HG03060 (cell line): ENCODE data around the gene GABRR2.
"Not testable (repeated sequence)": the region's sequence is repeated elsewhere in the genome, so short reads cannot be mapped to it uniquely, and the experiment has no call there.

Experiments
- ATAC-seq: cut with Tn5 transposase; IDR thresholded peaks from one replicate; pipeline ENCODE4 v1.9.1; 2021; ENCODE audit warnings: low read depth, moderate number of reproducible peaks; ENCODE audit not compliant: unreplicated experiment

The GABRR2 gene

GRCh38 chr6:89264296-89264695 is 50.8 kb downstream of the GABRR2 start:
- ATAC-seq: no peak

GRCh38 chr6:89260832-89261231 is 54.3 kb downstream of the GABRR2 start:
- no peak for ATAC-seq

DNA sequence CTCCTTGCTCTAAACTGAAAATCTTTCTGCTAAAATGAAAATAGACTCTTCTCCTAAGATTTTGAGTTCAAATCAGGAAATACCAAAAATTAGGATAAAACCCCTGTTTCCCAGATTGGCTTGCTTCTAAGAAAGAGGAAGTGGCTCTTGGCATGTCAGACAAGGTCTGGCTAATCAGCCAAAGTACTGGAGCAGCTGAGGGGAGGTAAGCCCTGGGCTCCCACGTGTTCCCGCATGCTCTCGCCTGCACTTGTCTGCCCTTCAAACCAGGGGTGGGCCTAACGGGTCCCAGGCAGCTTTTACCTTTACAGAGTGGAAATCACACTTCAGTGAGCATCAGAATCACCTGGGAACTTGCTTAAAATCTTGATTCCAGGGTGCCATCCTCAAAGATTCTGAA is 54.8 kb downstream of the GABRR2 start:
- no peak for ATAC-seq

DNA sequence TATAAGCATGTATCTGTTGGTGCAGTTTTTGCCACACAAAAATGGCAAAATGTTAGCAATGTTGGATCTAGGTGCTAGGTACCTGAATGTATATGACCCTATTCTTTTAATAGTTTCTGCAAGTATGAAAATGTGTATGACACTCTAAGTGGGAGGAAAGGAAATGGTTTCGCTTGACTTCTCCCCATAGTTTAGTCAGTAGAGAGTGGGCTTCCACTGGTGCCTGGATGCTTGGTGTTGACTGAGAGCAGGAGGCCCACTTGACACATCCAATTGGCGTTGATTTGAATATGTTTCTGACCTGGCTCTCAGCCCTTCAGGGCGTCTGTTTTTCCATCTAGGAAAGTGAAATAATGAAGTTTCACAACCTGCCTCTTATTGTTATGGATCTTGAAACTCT is 56.2 kb downstream of the GABRR2 start:
- no peak for ATAC-seq

DNA sequence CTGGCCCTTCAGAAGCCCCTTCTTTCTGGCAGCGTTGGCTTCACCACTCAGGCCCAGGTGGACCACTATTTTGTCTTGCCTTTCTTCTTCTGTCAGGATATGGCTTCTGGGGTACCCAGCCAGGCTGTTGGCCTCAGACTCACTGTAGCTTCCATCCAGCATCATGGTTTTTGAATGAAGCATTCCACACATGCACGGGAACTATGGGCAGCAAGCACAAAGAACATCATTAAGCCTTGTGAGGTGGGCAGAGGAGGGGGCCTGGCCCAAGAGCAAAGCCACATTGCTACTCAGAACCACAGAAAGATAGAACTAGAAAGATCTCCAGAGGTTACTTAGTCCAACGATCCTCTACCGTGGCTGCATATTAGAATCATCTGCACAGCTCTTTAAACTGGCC is 57.3 kb downstream of the GABRR2 start:
- ATAC-seq: no peak

DNA sequence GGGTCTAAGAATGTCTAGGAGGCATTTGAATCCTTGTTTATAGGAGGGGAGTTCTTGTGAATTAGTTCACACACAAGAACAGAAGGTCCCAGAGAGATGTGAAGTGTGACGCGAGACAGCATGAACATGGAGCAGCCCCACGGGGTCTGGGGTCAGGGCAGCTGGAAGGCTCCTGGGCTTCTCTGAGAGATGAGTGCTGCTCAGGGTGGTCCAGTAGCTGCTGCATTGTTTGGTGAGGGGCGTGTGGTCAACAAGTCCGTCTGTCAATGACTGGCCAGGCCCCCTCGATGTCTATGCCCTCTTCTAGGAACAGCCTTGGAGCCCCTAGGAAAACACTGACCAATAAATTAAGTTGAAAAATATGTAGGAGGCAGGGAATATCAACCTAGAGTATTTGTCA is 57.8 kb downstream of the GABRR2 start:
- ATAC-seq: no peak

- no peak for ATAC-seq
These were observed 59.7 kb downstream of the GABRR2 start for GRCh38 chr6:89255417-89255816.

DNA sequence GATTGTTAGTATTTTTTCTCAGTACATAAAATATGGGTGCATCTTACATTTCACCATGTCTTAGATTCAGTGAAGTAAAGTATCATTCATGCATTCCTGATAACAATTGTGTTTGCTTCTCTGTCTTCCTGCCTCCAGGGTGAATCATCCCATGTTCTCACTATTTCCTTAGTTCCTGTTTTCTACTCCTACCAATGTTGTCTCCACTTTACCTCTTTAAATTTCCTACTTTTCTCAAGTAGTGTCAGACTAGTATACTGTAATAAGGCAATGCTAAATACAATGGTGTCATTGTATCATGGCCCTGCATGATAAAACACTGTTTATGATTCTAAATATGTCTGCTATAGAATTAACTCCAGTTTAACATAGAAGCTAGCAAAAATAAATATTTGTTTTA is 60.5 kb downstream of the GABRR2 start:
- ATAC-seq: no peak

GRCh38 chr6:89252907-89253306 is 62.2 kb downstream of the GABRR2 start:
- no peak for ATAC-seq

DNA sequence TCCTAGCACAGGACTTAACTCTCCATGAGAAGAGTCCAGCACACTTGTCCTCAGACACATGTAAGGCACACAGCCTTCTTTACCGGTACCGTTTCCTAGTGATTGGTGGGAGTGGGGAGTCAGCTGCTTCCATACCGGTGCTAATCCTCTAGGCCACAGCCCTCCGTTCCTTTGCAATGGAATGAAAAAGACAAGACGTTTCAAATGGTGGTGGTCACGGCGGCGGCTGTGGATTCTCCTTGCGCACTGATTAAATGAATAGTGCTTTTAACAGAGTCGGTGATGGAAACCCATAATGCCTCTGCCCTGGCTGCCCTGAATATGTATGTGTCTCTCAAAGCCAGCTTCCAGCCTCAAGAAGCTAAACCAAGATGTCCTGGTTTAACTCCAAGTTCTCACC is 63.1 kb downstream of the GABRR2 start:
- no peak for ATAC-seq

GRCh38 chr6:89251170-89251569 is 63.9 kb downstream of the GABRR2 start:
- ATAC-seq: no peak

- no peak for ATAC-seq
These were observed 64.9 kb downstream of the GABRR2 start for GRCh38 chr6:89250239-89250638.

GRCh38 chr6:89244241-89244985 is 70.7 kb downstream of the GABRR2 start:
- ATAC-seq: no peak

DNA sequence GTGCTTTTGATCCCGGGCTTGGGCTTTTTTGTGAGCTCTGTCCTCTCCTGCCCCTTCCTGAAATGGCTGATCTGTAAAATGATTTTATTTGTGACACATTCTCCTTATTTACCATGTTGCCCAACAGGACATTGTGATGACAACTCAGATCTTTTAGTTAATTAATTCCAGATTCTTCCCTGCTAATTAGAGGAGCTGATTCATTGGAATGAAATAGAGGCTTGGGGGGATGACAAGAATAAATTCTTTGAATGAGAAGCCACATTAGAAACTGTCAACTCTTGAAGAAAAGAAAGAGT is 71.8 kb downstream of the GABRR2 start:
- no peak for ATAC-seq

- no peak for ATAC-seq
These were observed 72.3 kb downstream of the GABRR2 start for GRCh38 chr6:89242574-89243330.

- ATAC-seq: no peak
These were observed 75.8 kb downstream of the GABRR2 start for GRCh38 chr6:89239338-89239737.

DNA sequence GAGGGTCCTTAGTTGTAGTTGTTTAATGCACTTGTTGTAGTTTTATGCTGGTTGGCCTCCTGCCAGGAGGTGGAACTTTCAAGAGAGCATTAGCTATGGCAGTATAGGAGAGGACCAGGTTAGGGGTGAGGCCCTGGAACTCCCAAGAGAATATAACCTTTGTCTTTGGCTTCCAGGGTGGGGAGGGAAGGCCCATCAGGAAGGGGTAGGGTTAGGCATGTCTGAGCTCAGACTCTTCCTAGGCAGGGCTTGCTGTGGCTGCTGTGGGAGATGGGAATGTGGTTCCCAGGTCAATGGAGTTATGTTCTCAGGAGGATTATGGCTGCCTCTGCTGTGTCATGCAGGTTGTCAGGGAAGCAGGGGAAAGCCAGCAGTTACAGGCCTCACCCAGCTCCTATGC is 77.9 kb downstream of the GABRR2 start:
- no peak for ATAC-seq

DNA sequence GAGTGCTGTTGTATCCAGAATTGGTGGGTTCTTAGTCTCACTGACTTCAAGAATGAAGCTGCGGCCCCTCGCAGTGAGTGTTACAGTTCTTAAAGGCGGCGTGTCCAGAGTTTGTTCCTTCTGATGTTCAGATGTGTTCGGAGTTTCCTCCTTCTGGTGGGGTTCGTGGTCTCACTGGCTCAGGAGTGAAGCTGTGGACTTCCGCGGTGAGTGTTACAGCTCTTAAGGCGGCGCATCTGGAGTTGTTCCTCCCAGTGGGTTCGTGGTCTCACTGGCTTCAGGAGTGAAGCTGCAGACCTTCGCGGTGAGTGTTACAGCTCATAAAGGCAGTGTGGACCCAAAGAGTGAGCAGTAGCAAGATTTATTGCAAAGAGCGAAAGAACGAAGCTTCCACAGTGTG is 81.5 kb downstream of the GABRR2 start:
- ATAC-seq: not testable (repeated sequence)

GRCh38 chr6:89222712-89223039 is 92.4 kb downstream of the GABRR2 start:
- no peak for ATAC-seq

- ATAC-seq: no peak
These were observed 93.0 kb downstream of the GABRR2 start for GRCh38 chr6:89221971-89222711.

- no peak for ATAC-seq
These were observed 94.0 kb downstream of the GABRR2 start for GRCh38 chr6:89221129-89221528.
